GM19351 (cell line): Measurements from ENCODE around the gene PCDHAC2.

Experiments
- ATAC-seq: cut with Tn5 transposase; IDR thresholded peaks from one replicate; pipeline ENCODE4 v1.9.1; 2021; ENCODE audit warnings: mild to moderate bottlenecking, moderate library complexity; ENCODE audit not compliant: unreplicated experiment

Gene PCDHAC2

DNA sequence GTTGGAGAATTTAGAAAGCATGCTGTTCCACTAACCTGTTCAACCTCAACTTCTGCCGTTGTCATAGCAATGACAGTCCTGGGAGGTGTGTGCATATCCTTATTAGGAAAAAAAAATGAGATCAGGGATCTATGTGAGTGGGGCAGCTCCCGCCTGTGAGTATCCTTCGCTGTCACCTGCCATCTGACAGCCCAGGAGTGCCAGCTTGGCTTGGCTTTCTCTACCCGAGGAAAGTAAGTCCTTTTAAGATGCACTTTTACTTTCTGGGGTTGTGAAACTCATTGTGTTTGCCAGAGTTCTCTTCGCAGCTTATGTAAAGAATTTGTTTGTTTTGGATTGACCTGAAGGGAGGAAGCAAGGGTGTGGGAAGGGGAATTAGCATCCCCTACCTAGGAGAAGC, 21.8 kb downstream of the PCDHAC2 start:
- no peak for ATAC-seq

DNA sequence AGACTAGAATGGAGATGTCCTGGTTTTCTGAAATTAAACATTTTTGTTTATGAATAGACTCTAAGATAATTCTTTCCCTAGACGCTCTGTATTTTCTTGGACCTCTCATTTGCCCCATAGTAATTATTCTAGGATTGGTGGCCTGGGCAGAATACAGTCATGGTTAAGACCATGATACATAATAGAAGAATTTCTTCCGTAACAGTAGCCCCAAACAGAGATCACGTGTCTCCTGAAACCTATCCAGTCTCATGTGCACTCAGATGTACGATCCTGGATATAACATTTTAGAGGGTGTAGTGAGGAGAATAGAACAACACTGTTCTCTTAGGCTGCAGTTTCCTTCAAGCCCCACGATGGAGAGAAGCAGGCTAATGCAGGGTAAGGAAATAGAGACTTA, 22.3 kb downstream of the PCDHAC2 start:
- no peak for ATAC-seq

DNA sequence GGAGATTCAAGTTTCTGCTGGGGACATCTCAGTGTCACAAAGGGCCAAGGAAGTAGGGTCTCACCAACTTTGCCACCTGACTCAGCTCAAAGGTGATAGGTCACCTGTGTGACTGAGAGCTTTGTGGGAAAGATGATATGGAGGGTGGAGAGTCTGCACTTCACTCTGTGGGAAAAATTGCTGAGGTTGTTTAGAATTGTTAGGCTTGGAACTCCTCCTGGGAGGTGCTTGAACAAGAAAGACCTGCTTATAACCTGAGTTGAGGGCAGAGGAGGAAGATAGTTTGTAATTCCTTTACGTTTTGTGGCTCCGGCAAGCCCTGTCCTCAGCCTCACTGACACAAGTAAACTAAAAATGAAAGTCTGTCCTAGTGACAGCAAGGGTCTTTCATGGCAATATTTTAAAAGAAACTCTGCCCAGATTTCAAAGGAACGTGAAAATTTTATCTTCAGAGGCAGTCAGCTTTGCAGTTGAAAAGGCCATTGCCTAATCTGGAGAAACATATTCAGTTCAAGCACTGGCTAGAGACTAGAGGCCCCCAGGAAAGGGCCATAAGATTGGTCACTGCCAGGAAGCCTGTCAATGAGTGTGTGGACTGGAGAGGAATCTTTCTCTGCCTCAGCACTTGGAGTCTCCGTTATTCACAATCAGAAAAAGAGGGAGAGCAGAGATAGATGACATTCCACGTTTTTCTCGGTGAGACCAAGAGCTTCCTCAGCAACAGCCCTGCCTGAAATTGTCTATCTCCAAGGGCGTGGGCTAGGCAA, 23.2 kb downstream of the PCDHAC2 start:
- no peak for ATAC-seq

DNA sequence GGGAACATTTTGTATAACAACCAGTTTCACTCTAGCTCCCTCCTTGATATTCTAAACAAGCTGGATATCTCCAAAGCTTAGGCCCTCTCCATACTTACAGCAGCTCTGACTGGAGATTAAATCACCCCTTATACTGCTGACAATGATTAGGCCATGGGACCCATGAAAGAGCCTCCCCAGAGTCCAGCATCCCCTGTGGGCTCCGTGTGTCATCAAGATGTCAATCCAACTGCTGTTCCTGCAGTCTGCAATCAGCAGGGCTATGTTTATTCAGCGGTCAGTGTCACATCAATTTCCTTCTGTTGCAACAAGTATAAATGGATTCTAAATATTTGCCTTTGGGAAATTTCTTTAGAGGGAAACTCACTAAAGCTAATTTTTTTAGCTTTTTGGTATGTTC, 26.6 kb downstream of the PCDHAC2 start:
- ATAC-seq, result no peak

DNA sequence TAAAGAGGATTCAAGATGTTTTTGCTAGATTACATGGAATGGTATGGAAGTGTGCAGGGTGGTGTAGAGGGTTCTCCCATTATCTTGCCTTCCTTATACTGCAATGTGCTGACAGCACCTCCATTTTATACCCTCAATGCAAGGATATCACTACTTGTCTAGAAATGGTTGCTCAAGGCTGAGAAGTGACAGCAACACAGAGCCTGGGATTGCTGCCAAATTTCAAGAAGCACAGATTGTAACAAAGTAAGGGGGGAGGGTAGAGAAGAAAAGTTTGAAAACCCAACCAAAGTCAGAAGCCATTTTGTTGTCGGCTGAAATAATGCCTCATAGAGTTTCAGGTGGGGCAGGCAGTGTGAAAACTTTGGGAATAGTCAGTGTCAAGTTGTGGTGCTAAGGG, 29.8 kb downstream of the PCDHAC2 start:
- no peak for ATAC-seq

DNA sequence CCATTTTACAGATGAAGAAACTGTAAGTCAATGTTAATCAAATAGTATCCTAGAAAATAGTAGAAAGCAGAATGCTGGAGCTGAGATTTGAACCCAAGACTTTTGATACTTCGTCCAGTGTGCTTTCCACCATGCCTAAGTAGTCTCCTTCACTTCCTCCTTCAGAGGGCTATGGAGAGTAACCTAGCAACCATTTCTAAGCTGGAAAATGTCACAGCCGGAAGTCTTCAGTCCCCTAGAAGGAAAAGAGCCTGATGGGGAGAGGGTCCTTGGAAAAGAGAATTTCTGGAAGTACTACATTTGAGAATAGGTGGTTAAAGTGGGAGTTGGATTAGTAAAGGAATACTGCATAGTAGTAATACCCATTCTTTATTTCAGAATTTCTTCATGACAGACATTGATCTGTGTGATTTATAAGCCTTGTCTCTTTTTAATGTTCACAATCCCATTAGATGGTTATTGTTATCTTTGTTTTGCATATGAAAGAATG, 32.7 kb downstream of the PCDHAC2 start:
- ATAC-seq, result no peak

DNA sequence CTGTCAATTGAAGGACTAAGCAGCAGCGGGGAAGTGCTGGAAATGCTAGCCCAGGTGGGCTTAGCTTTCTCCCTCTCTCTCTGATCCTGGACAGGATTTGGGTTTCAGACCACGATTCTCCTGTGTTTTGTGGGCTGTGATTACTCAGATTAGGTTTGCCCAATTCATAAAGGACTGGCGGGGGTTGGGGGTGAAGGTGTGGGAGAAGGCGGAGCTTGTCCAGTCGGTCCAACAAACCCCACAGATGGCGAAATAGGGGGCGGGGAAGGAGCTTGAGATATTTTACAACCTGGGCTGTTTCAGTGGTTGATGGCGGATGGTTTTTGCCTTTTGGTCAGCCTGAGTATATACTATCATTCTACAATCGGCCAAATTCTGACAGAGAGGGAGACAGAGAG, 35.2 kb downstream of the PCDHAC2 start:
- ATAC-seq, result no peak

DNA sequence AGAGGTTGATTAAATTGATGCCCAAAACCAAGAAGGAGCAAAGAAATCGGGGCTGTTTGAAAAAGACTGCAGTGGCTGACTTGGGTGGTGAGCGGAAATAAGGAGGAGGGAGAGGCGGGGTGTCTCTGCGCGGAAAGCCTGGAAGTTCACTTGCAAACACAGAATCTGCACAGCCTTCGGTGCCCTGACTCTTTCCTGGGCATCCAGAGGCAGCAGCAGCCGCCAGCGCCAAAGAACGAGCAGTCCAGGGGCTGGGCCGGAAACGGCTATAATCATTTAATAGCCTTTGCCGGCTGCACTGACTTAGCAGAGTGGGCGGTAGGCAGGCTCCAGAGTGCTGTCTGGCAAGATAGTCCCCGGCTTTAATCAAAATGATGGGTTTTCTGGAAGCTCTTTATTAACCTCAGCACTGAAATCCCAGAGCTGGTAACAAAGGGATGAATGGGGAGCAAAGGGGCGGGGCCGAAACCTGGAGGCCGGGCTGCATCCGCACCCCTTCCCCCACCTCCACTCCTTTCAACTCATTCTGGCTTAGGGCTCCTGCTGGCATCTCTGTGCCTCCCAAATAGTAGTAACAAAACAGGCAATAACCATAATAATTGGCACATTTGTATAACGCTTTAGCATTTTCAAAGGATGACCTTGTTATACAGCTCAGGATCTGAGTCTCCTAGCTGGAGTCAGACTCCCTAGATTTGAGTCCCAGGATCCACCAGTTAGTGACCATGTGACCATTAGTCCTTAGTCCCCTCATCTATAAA, 35.7 kb downstream of the PCDHAC2 start:
- no peak for ATAC-seq

DNA sequence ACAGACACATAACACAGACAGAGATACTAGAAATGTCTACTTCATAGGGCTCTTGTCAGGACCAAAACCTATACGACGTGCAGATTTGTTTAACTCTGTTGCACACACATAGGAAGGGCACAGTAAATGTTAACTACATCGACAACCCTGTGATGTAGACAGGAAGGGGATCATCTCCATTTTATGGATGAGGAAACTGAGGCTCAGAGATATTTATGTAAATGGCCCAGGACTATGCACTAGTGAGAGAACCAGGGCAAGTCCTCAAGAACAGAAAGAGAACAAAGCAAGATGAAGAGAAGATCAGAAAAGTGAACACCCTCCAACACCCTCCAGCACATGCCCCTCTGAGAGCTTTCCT, 36.3 kb downstream of the PCDHAC2 start:
- ATAC-seq, result no peak

DNA sequence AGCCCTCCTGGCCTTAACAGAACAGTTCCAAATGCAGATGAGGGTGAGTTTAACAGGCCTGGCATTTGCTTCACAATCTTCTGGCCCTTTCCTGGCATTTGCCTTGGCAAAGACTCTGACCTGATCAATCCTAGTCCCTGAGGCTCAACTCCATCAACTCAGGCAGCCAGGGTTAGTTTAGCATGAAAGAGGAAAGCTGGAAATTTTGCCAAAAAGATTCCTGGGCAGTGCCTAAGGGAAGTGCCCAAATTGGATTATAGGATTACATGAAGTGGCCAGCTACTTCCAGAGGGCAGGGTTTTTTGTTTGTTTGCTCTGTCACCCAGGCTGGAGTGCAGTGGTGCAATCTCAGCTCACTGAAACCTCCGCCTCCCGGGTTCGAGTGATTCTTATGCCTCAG, 36.8 kb downstream of the PCDHAC2 start:
- ATAC-seq, result no peak

DNA sequence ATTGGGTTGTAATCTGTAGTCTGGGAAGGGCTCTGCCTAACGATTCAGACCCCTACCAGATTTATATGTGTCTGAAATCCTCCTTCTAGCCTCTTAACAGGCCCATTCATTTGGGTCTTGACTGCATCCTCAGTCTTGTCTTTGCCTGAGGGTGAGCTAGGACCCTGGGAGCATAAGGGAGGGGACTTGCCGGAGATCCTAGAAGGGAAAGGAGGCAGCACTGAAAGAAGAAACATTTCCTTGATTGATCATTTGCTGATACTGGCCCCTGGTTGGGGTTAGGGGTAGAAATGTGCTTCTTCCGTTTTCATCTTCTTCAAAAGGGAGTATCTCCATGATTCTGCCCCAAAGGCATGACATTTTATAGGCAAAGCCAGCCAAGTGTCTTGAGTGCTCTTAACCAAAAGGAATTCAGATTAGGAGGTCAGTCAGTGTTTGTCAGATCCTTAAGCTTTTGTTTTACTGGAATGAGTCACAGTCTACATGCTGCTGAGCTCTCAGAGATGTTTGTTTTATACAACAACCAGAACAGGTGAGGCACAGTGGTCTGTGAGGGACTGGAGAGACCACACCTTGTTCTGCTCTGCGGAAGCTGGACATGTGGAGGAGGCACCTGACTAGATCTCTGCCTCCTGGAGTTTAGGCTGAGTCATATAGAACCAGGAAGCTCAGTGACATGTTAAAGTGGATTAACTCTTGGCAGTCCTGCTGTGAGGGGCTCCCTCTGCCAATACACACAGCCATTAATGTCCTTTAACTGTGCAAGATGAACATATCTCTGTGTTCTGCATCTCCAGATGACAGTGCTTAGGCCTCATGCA, 37.7 kb downstream of the PCDHAC2 start:
- no peak for ATAC-seq

DNA sequence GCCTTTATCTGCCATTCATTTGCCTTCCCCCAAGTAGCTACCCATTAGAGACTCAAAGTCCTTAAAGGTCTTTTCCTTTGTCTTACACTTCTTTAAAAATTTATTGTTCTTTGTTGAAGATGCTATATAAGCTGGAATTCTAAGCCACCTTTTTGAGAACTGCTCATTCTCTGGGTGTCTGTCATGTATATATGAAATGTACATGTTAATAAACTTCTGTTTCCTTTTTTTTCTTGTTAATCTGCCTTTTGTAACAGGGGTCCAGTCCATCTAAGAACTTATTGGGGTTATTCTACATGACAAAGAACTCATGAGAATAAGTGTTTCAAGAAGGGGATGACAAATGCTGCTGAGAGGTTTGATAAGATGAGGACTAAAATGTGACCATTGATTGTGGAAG, 41.5 kb downstream of the PCDHAC2 start:
- ATAC-seq, result no peak

DNA sequence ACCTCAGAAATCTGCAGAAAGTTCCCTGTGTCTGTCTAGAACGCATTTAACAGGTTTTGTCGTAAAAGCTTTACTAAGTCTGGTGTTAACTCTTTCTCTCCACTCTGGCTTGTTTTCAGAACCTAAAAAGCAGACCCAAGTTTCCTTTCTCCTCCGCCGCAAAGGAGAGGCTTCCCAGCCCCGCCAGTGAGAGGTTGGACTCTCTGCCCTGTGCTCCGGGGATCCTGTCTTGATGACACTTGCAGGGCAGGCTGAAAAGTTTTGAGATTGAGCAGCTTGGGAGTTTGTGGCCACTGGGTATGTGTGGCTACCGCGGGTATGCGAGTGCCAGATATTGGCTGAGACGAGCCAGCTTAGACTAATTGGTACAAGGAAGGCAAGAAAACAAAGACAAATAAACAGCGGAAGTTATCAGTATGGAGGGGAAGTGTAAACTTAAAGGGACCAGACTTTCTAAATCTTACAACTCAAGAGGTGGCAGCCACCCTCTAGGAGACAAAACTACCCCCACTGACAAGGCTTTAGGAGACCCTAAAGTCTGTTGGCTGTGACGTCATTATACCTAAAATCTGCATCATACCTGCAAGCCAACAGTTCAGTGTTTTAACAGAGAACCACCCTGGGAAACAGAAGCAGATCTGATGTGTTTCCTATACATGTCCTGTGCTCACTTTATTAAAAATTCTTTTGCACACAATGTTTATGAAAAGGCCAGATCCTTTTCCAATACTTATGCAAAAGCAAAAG, 43.9 kb downstream of the PCDHAC2 start:
- ATAC-seq, result no peak

DNA sequence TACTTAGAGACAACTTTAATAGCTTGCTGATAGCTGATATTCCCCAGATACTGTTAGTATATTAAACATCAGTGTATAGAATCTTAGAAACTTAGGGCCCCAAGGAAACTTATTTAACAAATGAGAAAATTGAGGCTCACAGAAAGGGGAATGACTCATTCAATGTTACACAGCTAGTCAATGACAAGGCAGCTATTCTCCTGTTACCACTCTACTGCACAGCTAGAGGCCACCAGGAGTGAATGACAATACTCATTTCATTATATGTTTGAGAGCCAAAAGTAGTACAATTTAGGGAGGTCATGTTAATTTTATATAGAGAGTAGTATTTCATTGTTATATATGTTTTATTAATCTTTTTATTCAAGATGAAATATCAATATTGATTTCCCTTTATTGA, 51.7 kb downstream of the PCDHAC2 start:
- ATAC-seq, result no peak
